Kidney glomerular epithelial cell (primary cell): Measurements from ENCODE around the gene RTN4RL1.

Source experiments
- DNase-seq: peaks from one replicate; lab custom pipeline; 2025; lab: John Stamatoyannopoulos, UW

The RTN4RL1 gene

DNA sequence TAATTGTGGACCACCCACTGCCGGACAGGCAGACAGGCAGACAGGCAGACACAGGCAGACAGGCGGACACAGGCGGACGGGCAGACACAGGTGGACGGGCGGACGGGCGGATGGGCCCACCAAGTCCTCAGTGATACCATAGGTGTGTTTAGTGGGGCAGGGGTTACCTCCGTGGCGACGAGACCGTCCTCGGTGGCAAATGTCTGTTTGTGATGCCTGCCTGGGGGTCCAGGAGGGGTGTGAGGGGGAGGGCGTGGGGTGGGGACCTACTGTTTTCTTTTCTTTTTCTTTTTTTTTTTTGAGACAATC lies 76.7 kb downstream of the RTN4RL1 start:
- DNase-seq = no peak

DNA sequence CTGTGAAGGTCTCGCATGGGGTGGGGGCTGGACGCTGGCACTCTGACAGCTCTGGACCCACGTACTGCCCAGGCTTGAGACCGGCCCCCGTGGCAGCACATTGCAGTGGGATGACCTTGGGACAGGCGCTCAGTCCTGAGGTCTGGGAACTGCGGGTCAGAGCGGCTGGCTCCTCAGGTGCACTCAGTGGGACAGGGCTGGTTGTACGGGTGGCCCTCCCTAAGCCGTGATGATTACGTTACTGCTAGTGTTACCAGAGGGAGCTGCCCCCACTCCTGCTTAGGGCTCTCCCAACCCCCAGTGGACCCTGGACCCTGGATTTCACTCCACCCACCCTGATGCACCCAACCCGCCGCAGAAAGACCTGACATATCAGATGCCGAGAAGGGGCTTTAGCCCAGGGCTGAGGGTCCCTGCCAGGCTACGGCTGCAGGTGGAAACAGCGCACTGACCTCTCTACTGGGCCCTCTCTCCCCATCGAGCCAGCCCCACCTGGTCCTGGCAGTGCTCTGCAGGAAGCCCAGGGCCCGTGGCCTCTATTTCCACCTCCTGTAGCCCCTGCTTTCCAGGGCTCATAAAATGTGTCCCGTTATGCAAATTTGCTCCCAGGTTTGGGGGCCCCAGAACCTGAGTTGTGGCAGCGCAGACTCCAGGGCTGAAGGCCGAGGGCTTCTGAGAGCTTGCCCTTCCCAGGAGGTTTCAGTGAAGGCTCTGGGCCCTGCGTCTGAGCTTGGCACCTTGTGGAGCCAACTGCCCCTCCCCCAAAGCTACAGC lies 77.2 kb downstream of the RTN4RL1 start:
- no peak for DNase-seq

DNA sequence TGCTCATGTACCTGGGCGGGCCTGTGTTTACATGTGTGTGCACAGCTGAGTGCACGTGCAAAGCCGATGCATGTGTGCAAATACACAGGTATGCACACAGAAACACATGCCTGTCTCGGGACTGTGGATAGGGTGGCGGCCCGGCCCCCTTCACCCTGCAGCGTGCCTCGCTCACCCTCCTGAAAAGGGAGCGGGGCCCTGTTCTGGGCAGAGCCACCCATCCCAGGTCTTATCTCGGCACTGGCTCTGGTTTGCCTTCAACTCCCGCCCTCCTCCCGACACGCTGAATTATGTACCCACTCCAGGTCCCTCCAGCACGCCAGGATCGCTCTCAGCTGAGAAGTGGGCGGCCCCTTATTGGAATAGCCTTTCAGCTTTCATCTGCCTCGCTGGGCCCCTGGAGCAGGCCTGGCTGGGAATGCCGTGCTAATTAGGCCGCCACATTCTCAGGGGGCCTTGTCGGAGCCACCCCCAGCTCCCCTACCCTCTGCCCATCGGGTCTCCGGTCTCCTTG lies 77.8 kb downstream of the RTN4RL1 start:
- no peak for DNase-seq

DNA sequence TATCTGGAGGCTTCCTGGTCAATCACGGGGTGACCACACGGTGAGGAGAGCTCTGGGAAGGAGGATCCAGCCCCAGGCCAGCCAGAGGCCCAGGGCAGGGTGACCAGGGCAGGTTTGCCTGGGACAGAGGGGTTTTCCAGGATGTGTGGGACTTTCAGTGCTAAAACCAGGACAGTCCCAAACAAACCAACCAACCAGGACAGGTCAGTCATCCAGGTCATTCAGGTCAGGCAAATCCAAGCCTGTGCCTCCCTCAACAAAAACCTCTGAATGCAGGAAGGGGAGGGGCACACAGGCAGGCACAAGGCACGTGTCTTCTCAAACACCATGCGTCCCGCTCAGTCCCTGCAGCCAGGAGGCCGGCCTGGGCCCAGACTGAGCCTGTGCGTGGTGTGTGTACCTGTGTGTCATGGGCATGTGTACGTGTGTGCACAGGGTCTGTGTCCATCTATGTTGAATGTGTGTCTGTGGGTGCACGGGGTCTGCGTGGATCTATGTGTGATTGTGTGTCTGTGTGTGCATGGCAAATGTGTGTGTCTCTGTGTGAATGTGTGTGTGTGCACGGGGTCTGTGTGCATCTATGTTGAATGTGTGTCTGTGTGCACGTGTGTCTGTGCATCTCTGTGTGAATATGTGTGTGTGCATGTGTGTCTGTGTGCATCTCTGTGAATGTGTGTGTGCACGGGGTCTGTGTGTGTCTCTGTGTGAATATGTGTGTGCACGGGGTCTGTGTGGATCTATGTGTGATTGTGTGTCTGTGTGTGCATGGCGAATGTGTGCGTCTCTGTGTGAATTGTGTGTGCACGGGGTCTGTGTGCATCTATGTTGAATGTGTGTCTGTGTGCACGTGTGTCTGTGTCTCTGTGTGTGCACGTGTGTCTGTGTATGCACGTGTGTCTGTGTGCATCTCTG lies 78.9 kb downstream of the RTN4RL1 start:
- DNase-seq = no peak

DNA sequence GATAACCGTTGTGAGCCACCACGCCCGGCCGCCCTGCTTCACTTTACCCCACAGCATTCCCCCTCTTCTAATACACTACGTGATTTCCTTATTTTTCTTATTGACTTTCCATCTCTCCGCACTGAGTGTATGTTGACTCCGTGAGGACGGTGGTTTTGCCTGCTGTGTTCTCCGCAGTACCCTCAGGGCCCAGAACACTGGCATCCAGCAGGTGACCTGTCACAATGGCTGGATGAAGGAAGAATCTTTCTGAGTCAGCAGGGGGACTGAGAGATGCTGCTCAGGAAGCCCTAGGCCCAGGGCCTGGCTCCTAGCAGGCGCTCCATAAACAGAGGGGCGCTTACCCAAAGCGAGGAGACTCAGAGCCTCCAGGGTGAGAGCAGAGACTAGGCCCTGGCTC lies 79.5 kb downstream of the RTN4RL1 start:
- no peak for DNase-seq

DNA sequence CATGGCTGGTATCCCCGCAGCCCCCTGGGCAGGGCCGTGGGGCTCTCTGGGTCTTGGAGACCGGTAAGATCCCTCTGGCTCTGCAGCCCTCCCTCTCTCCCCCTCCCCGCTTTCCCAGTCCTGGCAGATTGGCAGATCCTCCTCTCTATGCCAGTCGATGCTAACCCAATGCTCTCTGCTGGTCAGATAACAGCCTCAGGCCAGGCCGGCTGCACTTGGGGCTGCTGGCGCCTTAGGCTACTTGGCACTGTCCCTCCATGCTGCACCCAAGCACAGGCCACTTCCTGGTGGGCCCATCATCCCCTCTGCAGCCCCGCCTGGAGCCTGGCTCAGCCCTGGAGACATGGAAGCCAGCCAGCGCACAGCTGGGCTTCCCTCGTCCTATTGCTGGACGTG lies 81.7 kb downstream of the RTN4RL1 start:
- DNase-seq = no peak

DNA sequence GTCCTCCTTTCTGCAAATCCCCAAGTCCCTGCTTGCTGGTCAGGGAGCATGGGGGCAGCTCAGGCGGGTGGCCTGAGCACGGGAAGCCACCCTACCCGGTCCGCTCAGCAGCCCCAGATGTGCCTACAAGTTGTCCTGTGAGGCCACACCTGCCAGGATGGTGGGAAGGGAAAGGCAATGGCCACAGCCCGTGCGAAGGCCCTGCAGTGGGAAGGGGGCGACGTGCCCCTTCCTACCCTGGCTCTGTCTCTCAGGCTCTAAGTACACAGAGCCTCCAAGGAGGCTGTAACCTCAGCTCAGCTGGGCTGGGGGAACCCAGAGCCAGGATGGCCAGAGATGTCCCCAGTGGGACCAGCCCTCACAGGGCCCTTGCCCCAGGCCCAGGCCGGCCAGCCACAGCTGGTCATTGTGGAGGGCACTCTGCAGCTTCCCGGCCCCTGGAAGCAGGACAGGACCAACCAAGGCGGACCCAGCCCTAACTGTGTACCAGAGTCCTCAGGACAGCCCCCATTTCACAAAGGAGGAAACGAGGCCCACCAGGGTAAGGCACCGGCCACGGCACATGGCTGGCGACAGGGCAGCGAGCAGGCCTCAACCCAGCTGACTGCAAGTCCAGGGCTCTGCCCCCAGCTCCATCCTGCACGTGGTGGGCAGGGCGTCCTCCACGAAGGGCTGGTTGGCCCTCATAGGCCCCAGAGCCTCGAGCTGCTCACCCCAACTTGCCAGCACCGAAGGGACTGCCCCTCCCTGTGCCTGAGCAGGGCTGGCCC lies 82.3 kb downstream of the RTN4RL1 start:
- no peak for DNase-seq

DNA sequence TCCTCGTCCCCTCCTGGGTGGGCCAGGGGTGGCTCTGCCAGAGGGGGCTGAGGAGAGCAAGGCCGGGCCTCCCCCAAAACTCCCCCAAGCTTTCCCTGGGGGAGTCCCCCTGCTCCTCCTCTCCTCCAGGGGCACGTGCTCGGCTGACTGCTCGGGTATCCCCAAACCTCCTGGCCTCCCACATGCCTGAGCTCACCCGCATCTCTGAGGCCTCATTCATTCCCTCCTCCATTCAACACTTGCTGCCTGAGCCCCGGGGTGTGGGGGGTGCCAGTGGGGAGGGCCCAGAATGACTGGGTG lies 83.1 kb downstream of the RTN4RL1 start:
- no peak for DNase-seq

DNA sequence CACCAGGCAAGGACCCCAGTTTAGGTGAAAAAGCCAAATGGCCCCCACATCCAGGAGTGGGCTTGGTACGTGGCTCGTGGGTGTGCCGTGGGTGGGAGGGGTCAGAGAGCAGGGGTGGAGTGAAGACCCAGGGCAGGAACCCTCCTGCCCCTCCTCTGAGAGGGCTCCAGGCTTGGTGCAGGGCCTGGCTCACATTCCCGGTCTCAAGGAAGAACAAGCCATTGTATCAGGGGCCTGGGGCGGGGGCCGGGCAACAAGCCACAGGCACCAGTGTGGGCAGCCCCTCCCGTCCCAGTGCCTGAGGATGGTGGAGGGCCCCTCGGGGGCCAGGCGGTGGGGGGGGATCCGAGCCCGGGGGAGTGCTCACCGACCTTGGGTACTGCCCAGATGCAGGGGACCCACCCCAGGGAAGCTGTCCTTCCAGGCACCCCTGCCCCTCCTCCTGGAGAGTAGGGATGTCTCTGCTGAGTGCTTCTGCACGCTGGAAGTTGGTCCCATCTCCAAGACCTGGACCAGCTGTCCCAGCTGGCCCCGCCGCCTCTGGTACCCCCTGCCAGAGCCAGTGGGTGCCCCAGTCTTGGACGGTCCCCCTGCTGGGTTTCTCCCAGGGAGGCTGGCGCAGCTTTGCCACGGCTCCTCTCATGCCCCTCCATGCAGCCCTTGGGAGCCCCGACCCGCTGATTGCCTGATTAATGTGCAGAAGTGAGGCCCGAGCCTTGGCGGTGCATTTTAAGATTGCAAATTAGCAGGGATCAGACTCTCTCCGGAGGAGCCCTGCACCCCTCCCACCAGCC lies 83.7 kb downstream of the RTN4RL1 start:
- no peak for DNase-seq

DNA sequence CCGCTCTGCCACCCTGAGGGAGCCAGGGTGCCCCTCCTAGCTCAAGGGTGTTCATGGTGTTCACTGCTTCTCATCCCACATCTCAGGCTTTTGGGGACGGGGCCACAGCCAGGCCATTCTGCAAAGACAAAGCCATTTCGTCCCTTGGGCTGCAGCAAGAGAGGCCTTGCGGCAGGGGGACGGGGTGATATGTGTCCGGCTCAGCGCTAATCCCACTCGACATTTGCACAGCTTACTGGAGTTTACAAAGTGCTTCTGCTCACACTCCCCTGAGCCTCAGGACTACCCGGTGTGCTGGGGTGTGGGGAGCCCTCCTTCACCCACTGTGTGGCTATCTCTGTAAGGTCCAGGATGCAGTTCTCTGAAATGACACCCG lies 84.3 kb downstream of the RTN4RL1 start:
- DNase-seq = no peak

DNA sequence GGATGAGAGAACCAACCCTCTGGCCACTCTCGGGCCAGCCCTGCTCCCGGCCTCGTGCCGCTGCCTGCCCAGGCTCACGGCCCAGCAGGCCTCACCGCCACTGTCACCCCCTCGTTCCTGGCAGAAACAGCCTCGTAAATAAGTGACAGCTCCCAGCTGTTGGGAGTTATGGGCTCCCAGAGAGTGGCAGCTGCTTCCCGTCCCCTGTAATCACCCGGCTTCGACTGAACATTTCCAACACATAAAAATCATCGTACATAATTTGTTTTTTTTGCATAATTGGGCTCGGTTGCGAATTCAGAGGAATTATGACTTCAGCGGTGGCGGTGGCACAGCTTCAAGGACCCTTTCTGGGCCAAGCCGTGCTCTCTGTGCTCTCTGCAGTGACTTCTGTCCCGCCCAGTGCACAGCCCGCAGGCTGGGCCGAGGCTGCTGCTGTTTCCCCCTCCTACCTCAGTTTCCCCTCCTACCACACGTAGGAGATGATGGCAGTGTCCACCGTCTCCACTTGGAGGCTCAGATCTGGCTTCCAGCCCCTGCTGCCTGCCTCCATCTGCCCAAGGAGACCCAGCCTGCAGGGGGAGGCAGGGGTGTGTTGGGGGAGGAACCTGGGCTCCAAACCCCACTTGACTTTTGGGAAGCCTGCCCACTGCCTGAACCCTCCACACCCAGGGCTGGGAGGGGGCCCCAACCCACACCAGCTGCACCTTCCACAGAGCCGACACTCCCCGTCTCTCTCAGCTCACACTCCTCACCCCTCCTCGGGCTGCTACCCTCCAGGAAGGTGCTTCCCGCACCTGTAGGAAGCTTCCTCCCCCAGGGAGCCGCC lies 84.9 kb downstream of the RTN4RL1 start:
- DNase-seq = no peak

DNA sequence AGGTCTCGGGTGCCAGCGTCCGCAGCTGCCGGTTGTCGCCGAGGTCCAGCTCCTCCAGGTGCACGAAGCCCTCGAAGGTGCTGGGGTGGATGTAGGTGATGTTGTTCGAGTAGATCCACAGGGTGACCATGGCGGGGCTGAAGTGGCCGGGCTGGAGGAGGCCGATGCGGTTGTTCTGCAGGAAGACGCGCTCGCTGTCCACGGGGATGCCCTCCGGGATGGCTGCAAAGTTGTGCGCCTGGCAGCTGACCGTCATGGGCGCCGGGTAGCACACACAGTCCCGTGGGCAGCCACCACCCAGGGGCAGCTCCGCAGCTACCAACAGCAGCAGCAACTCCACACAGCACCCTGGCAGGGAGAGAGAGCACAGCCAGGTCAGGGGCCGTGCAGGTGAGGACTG lies 87.7 kb downstream of the RTN4RL1 start:
- no peak for DNase-seq

DNA sequence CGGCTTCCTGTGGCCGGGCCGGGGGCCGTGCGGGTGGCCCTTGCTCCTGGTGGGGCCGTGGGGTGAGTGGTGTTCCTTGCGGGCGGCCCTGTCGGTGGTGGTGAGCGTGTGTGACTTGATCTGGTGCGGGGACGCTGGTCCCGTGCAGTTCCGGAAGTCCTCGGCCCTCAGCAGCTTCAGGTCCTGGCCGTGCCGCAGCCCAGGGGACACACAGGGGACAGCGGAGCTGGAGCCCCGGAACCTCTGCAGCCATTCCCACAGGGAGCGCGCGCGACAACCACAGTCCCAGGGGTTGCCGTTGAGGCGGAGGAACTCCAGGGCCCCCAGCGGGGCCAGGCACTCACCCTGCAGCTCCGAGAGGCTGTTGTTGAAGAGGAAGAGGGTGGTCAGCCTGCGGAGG lies 88.4 kb downstream of the RTN4RL1 start:
- no peak for DNase-seq

DNA sequence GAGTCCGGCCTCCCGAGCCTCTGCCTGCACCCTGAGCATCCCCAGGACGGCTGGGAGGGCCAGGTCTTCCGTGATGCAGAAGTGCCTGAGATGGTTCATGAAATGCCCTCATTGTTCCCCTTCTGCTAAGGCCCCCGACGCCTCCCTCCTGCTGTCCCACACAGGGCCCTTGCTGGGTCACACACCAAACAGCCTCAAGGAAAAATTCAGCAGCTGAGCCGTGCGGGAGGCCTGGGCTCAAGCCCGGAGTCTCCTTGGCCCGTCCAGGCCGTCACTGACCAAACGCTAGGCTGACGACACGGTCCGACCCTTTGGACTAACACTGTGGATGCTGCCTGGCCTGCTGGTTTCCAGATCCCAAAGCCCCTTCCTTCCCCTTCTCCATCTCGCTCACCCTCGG lies 90.2 kb downstream of the RTN4RL1 start:
- DNase-seq = no peak

DNA sequence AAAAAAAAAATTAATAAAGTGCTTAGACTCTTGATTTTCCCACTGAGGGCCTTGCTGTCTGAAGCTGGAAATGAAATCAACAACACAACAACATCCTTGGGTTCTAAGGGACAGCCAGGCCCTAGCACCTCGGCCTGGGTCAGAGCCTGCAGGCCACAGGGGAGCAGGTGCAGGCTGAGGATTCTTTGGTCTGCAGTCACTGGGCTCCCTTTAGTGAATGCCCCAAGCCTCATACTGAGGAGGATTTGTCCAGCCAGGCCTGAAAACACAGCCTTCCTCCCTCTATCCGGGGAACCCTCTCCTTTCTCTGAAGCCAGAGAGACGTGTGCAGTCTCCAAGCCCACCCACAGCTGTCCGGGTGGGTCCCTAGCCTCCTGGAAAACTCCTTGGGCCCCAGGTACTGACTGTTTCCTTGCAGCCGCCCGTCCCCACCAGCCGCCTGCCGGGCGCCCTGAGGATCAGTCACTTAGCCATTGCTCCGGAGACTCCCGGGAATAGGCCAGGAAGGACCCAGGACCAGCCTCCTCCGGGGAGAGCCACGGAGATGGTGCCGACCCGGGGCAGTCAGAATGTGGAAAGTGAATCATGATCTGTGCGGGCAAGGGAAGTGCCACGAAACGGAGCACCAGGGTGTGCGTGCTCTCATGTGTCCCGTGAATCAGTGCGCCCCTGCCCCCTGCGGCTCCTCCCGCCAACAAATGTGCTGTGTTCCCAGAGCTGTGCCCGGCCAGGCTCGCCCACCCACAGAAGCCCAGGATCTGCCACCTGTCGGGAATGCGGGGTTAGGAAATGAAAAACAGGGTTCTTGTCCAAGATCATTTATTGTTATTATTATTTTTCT lies 91.0 kb downstream of the RTN4RL1 start:
- DNase-seq = no peak

DNA sequence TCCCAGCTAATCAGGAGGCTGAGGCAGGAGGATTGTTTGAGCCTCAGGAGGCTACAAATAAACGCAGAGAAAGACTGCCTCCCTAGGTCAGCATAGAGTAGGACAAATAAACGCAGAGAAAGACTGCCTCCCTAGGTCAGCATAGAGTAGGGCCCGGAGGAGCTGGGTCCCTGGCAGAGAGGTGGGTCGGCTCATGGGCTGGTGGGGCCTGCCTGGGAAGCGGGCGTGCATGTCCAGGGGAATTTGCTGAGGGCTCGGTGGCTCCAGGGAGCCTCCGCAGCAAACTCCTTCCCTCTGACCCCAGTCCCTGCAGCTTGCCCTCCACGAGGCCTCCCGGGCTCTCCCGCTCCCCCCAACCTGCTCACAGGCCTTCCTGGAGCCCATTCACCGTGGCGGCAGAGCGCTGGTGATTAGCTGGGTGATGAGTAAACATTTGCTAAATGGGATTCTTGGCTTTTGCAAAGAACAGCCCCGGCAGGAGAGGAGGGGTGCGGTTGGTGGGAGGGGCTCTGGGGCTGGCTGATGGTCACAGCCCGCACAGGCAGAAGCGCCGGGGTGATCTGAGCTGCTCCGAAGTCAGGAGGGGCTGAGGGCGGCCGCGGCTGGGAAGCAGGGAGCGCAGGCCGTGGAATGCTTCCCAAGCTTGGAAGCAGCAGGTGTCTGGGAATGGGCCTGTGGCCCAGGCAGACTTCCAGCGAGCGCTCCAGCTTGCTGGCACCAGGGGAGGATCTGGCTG lies 93.1 kb downstream of the RTN4RL1 start:
- DNase-seq = peak; percentile 1

DNA sequence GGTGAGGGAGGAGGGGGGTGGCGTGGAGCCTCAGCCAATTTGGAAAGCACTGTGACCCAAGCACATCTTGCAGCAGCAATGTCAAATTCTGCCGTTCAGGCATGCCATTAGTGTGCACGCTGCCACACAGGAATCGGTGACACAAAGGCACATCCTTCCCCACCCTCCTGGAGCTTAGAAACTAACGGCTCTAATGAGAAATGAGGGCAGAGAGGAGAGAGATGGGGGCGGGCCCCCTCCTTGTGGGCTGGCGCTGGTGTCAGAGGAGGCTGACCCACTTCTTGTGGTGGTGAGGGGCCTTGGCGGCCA lies 94.8 kb downstream of the RTN4RL1 start:
- no peak for DNase-seq

DNA sequence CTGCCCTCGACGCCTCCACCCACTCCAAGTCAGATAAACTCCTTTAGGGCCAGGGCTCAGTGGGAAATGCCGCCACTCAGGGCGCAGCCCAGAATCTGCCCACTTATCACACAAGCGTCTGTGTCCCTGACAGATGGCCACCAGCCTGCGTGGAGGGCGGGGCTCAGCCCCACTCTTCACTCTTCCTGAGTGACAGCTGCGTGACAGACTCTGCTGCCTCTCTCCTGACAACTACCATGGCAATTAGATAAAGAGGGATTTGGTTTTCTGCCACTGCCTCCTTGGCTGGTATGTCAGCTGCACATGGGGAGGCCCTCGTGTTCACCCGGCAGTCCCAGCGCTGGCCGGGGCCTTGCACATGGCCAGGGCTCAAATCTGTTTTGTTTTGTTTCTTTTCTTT lies 96.2 kb downstream of the RTN4RL1 start:
- DNase-seq = no peak

DNA sequence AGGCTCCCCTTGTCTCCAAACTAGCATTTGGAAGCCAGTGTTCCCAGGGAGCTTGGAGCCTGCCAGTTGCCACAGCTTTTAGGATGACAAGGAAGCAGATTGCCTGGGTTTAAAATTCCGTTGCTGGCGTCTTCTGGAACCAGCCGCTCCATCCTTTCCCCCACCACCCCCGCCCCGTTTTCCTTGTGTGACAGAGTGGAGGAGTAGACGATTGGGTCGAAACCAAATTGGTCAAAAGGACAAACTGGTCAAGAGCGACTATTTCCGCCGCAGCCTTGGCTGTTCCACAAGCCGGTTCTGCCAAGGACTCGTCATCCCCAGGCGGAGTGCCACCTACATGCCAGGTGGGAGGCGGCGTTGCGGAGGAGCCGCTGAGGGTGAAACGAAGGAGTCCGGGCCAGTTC lies 104.2 kb downstream of the RTN4RL1 start:
- DNase-seq = no peak

DNA sequence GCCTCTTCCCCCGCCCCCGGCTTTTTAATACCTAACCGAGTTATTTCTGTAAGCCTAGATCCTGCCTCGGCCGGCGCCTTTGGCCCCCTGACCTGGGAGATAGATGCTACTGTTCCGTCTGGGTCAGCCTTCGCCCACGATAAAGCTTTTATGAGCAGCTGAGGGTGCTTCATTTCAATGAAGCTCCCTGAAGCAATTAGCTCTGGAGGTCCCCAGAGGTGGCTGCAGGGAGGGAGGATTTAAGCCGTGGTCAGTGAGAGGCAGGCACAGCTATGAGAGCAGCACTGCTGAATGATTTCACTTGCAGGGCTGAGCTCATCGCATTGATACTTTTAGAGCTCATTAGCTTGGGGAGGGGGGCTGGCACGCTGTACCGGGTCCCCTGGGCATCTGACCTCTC lies 105.9 kb downstream of the RTN4RL1 start:
- no peak for DNase-seq
